Stimulated activated CD4-positive, alpha-beta T cell treated with anti-CD3 and anti-CD28 coated beads, Interleukin-4, amount 100 ng/mL, for 24 hours (primary cell): Measurements from ENCODE around the gene GRB10.

Source experiments
- DNase-seq: peaks from one replicate; pipeline ENCODE4 v3.0.0-alpha.2; 2020

GRB10 gene

GRCh38 chr7:50665403-50666123 lies 117.1 kb downstream of the GRB10 start:
- no peak for DNase-seq

GRCh38 chr7:50664937-50665336 lies 117.8 kb downstream of the GRB10 start:
- DNase-seq: no peak

GRCh38 chr7:50664461-50664922 lies 118.2 kb downstream of the GRB10 start:
- no peak for DNase-seq

- DNase-seq: no peak
Measured at GRCh38 chr7:50663396-50664102, 119.1 kb downstream of the GRB10 start.

GRCh38 chr7:50662996-50663395 lies 119.7 kb downstream of the GRB10 start:
- DNase-seq: no peak

- no peak for DNase-seq
Measured at GRCh38 chr7:50662041-50662694, 120.5 kb downstream of the GRB10 start.

DNA sequence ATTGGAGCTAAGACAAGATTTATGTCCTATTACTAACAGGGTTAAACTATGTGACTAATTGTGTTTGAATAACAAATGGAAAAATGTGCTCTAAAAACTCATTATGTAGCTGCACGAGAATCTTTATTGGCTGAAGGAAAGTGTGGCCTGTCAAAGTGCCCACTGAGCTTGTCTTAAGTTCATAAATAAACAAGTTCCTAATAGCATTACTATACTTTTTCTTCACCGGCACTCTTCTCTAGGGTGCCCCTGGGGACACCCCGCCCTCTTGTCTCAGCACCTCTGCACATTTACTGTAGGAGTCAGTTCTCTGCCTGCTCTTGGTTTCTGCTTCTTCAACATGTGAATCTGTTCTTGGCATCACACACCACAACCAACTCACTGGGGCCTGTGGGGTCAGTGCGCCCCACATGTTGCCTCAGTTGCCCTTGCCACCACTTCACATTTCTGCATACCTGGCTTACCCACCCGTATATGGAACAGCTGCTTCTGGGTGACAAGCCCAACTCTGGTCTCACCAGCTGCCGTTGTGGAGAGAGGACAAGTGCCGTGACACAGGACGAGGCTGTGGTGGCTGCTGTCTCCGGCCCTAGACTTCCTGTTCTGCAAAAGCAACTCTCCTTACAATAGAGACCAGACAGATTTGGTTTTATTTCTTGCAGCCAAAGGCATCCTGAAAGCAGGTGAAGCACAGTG lies 121.2 kb downstream of the GRB10 start:
- DNase-seq: no peak

- no peak for DNase-seq
Measured at GRCh38 chr7:50660830-50661175, 121.9 kb downstream of the GRB10 start.

- DNase-seq: peak; percentile 31
Measured at GRCh38 chr7:50660040-50660829, 122.5 kb downstream of the GRB10 start.

- no peak for DNase-seq
Measured at GRCh38 chr7:50659329-50659965, 123.2 kb downstream of the GRB10 start.

DNA sequence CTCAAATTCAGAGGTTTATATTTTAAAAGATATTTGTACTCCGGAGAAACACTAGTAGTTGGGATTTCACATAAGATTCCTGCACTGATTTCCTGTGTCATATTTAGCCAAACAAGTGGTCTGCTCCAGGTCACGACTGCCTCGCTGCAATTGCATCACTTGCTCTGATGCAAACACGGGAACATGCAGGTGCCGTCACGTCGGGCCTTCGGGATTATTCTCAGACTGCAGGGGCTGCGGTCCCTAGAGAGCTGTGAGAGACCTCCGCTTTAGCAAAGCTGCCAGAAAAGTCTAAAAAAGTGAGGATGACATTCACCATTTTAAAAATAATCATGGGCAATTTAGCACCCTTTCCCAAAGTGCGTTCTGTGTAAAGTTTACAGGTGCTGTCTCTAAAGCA lies 124.0 kb downstream of the GRB10 start:
- no peak for DNase-seq

GRCh38 chr7:50657912-50658311 lies 124.8 kb downstream of the GRB10 start:
- DNase-seq: no peak

- no peak for DNase-seq
Measured at GRCh38 chr7:50657341-50657873, 125.3 kb downstream of the GRB10 start.

- DNase-seq: no peak
Measured at GRCh38 chr7:50656141-50656895, 126.4 kb downstream of the GRB10 start.

DNA sequence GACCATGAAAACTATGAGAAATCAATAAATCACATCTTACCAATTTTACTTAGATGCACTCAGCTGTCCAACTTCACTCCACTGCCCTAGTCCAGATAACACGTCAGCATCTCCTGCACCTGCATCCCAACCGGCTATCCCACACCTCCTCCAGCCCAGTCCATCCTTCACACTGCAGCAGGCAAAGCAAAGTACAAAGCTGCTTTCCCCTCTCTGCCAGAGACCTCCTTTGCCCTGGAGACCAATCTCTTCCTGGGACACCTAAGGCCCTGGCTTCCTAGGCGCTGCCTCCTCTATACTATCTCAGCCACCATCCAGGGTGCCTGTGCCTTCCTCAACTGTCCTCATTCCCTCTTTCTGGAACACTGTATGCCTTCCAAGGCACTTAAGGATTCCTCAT lies 127.2 kb downstream of the GRB10 start:
- DNase-seq: no peak

- no peak for DNase-seq
Measured at GRCh38 chr7:50655020-50655419, 127.7 kb downstream of the GRB10 start.

GRCh38 chr7:50653981-50654425 lies 128.7 kb downstream of the GRB10 start:
- DNase-seq: peak; percentile 1

DNA sequence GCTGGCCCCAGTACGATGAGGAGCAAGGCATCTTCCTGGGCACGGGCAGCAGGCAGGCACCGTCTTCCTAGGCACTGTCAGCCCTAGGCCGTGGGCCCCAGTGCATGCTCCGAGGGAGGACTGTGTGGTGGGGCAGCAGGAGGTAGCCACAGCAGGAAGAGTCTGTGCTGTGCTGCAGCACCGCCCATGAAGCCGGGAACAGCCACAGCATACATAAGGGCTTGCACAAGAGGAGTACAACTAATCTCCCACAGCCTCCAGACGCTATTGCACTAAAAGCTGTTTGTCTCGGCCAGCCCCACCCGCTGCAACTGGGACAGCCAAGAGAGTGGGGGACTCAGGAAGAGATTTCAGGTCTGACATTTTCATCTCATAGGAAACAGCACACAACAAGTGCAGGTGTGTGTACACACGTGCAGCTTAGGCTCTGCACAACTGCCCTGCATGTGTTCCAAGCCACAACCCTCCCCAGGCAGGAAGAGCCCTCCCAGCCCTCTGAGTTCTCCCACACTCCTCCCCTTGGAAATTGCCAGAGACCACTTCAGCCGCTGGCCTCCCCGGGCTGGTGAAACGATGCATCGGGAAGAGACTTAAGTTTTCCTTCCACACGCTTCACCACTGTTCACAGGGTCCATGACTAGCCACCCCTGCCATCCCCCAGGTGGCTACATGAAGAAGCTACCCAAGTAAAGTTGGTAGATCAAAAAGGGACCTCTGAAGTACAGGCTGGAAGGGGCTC lies 129.4 kb downstream of the GRB10 start:
- DNase-seq: peak; percentile 2

- no peak for DNase-seq
Measured at GRCh38 chr7:50652400-50653125, 130.1 kb downstream of the GRB10 start.
